Colonic mucosa (tissue), 4 donors: Measurements from ENCODE around the gene SCGN. TPM values are rescaled to one million over a fixed set of nuclear protein-coding genes. Genes with fewer than 3 reads are reported as not detected.
A peak's percentile ranks its signal among the peaks of the same experiment; 100 is the strongest.

ENCODE experiments used
- DNase-seq: peaks from one replicate; pipeline ENCODE4 v3.0.0-alpha.2; 2020
- H3K27ac ChIP-seq: fragments of 200-600 bp; one replicate; pipeline ENCODE4 v1.8.0; 2021
- H3K27me3 ChIP-seq: fragments of 200-600 bp; one replicate; pipeline ENCODE4 v1.8.0; 2021
- H3K36me3 ChIP-seq: fragments of 200-600 bp; one replicate; pipeline ENCODE4 v1.8.0; 2021
- H3K4me1 ChIP-seq: fragments of 200-600 bp; one replicate; pipeline ENCODE4 v1.8.0; 2021; ENCODE audit warnings: mild to moderate bottlenecking
- H3K4me3 ChIP-seq: fragments of 200-600 bp; one replicate; pipeline ENCODE4 v1.8.0; 2021
- H3K9ac ChIP-seq, 2 donors: one replicate each; pipeline ENCODE4 v1.7.0; 2013; ENCODE audit warnings: control low read depth in 2 of 2, low read depth in 2 of 2, low read length in 2 of 2
- H3K9me3 ChIP-seq: fragments of 200-600 bp; one replicate; pipeline ENCODE4 v1.8.0; 2021
- intact Hi-C: fragments of 100-400 bp; cut with DNase I; formaldehyde crosslinking; loops from one replicate; pipeline ENCODE4 v1.14.1; 2022
- total RNA-seq, 2 donors: library from RNA; stranded (reverse); fragmentation: NEBNext Ultra II Directional in 1 of 2; extraction: Animal tissue kit (Norgen Biotek cat#: 25700) in 1 of 2; gene quantifications; one replicate each; pipeline ENCODE4 v1.2.1, GENCODE V29; 2021
- TF ChIP-seq, protein P1 (sequence below): fragments of 200-600 bp; IDR thresholded peaks from one replicate; pipeline ENCODE4 v1.8.0; 2022; ENCODE audit warnings: antibody characterized with exemption, mild to moderate bottlenecking
- donor health status: healthy.
- donor health status: DM: no; HTN: no; CAD: no.
- donor health status: DM: no; HTN: no; CAD: no.

The SCGN gene
- total RNA-seq, 2 donors from 2014 or later: 4.6 to 8.1 TPM

DNA sequence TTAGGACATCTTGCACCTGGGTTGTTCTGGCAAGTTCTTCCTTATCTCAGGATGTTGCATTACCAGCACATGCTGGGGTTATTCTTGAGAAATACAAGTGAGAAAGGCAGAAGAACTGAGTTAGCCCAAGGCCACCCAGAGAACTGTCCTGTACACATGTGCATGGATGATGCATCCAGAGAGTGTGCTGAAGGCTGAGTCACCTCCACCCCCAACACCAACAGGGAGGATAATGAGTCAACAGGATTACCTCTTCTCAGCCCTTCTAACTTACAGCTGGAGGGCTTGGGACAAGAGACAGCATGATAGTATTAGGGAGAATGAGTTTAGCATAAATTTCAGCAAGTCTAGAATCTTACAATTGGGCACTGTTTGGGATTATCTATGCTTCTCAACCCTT lies 8.5 kb downstream of the SCGN start:
- Histone ChIP-seq H3K4me3 (no peak overlapping the region), H3K4me1 (no peaks in the 10 kb centered on the region), H3K27me3 (no peaks in the 10 kb centered on the region), H3K9me3 (no peaks in the 10 kb centered on the region), H3K36me3 (no peaks in the 10 kb centered on the region), H3K9ac (peak overlapping the region in 1 of 2 donors; percentile 14), H3K27ac (no peak overlapping the region)
- intact Hi-C loops: no loop called here
- no peak for DNase-seq
- TF ChIP-seq, protein P1, sequence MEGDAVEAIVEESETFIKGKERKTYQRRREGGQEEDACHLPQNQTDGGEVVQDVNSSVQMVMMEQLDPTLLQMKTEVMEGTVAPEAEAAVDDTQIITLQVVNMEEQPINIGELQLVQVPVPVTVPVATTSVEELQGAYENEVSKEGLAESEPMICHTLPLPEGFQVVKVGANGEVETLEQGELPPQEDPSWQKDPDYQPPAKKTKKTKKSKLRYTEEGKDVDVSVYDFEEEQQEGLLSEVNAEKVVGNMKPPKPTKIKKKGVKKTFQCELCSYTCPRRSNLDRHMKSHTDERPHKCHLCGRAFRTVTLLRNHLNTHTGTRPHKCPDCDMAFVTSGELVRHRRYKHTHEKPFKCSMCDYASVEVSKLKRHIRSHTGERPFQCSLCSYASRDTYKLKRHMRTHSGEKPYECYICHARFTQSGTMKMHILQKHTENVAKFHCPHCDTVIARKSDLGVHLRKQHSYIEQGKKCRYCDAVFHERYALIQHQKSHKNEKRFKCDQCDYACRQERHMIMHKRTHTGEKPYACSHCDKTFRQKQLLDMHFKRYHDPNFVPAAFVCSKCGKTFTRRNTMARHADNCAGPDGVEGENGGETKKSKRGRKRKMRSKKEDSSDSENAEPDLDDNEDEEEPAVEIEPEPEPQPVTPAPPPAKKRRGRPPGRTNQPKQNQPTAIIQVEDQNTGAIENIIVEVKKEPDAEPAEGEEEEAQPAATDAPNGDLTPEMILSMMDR: no peak

DNA sequence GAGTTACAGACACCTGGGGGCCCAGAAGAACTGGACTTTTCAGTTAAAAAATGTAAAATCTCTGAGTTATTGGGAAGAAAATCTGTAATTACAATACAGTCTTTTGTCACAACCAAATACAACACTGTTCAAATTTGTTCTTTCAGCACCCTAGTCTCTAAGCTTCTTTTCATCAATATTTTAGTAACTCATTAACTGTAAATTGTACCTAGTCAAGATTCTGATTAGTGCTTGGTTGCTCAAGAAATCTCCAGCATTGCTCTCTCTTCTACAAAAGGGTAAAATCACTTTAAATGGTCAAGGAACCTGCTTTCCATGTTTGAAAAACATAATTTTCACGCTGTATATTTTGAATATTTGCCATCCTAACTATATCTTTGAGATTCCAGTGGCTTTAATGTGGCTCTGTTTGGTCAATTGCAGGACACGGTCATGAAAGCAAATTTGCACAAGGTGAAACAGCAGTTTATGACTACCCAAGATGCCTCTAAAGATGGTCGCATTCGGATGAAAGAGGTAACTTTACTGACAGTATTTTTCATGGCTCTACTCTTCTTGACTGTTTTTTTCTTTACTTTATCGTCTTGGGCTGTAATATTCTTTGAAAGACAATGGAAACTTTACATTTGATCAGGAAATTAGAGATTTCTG lies 9.2 kb downstream of the SCGN start:
- no peak overlapping the region for H3K4me3 ChIP-seq
- no peaks in the 10 kb centered on the region for H3K9me3 ChIP-seq
- no peaks in the 10 kb centered on the region for H3K36me3 ChIP-seq
- H3K9ac ChIP-seq: no peak overlapping the region
- intact Hi-C loops: no loop called here
- H3K27ac ChIP-seq: no peak overlapping the region
- H3K27me3 ChIP-seq: no peaks in the 10 kb centered on the region
- DNase-seq: no peak
- no peaks in the 10 kb centered on the region for H3K4me1 ChIP-seq
- TF ChIP-seq, protein P1: no peak

DNA sequence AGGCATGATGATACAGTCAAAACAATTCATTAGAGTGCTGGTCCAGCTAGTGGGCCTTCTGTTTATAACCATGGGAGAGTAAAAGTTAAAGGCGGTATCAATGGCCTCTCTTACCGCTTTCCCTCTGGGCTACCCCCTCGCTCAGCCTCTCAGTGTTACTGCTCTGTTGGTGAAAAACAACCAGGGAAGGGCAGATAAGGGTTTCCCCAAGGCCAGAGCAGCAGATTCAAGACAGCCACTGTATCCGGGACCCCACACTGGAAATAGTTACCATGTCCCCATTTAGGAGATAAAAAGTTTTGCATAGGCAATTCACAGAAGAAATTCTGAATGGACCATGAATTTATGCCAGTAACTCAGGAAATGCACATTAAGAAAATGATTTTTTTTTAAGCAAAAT lies 13.4 kb downstream of the SCGN start:
- TF ChIP-seq, protein P1: no peak
- DNase-seq: no peak
- no peak overlapping the region for H3K27ac ChIP-seq
- no peak overlapping the region for H3K4me3 ChIP-seq
- H3K36me3 ChIP-seq: no peaks in the 10 kb centered on the region
- H3K4me1 ChIP-seq: no peaks in the 10 kb centered on the region
- intact Hi-C loops: no loop called here
- H3K9me3 ChIP-seq: no peaks in the 10 kb centered on the region
- H3K27me3 ChIP-seq: no peaks in the 10 kb centered on the region
- H3K9ac ChIP-seq: no peak overlapping the region

DNA sequence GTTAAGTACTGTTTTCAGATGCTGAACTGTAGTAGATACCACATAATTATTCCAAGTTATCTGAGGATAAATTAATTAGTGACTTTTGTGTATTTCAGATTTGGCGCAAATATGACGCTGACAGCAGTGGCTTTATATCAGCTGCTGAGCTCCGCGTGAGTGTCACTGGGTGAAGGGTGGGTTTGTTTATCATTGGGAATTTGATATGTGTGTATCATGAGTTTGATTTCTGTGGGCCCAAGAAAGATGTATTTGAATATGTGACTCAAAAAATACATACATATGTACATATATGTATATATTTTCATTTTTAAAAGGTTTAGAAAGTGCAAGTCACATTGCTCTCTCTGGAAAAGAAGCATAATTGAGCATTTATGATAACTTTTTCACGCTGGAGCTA lies 17.4 kb downstream of the SCGN start:
- H3K4me1 ChIP-seq: no peaks in the 10 kb centered on the region
- intact Hi-C loops: no loop called here
- H3K36me3 ChIP-seq: no peaks in the 10 kb centered on the region
- no peak overlapping the region for H3K27ac ChIP-seq
- DNase-seq: no peak
- H3K9me3 ChIP-seq: no peaks in the 10 kb centered on the region
- H3K27me3 ChIP-seq: no peaks in the 10 kb centered on the region
- no peak overlapping the region for H3K9ac ChIP-seq
- no peak overlapping the region for H3K4me3 ChIP-seq
- TF ChIP-seq, protein P1: no peak

DNA sequence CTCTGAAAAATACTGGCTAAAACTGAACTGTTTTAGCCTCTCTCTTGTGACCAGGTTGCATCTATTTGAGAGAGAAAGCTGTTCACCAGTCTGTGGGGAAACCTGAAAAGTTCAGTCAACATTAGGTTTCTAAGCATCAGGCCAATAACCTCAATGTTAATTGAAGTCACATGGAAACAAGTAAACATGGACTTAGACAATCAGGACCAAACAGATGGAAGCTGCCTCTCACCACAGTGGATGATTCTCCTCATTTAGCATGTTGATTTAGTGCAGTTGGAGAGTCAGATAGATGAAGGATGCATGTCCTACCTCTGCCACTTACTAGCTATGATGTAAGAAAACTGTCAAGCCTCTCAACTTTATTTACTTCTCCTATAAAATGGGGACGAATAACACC lies 18.2 kb downstream of the SCGN start:
- DNase-seq: no peak
- TF ChIP-seq, protein P1: no peak
- H3K4me3 ChIP-seq: no peak overlapping the region
- intact Hi-C loops: no loop called here
- no peaks in the 10 kb centered on the region for H3K27me3 ChIP-seq
- H3K27ac ChIP-seq: no peak overlapping the region
- no peak overlapping the region for H3K9ac ChIP-seq
- H3K36me3 ChIP-seq: no peaks in the 10 kb centered on the region
- no peaks in the 10 kb centered on the region for H3K9me3 ChIP-seq
- H3K4me1 ChIP-seq: no peaks in the 10 kb centered on the region
